H9 (cell line): ENCODE results near the gene HMOX2. TPM values are rescaled to one million over a fixed set of nuclear protein-coding genes. Genes with fewer than 3 reads are reported as not detected.

Experiments used
- DNase-seq: peaks from one replicate; pipeline ENCODE4 v3.0.0-alpha.2; 2017
- H2AFZ ChIP-seq: one replicate; pipeline ENCODE4 v1.6.1; 2013; ENCODE audit warnings: mild to moderate bottlenecking, low read length, control low read depth, moderate library complexity
- H2AK5ac ChIP-seq: 2 replicates; pipeline ENCODE4 v1.6.1; 2013; ENCODE audit warnings: low read length, control low read depth, mixed read lengths; ENCODE audit not compliant: insufficient read length
- H2BK120ac ChIP-seq: one replicate; pipeline ENCODE4 v1.6.1; 2013; ENCODE audit warnings: low read depth, mild to moderate bottlenecking, low read length, control low read depth, inconsistent platforms; ENCODE audit not compliant: poor library complexity, severe bottlenecking
- H2BK12ac ChIP-seq: 2 replicates; pipeline ENCODE4 v1.6.1; 2013; ENCODE audit warnings: low read length, control low read depth, mixed read lengths, low read depth; ENCODE audit not compliant: insufficient read length
- H2BK15ac ChIP-seq: 2 replicates; pipeline ENCODE4 v1.6.1; 2013; ENCODE audit warnings: low read depth, low read length, control low read depth
- H2BK20ac ChIP-seq: one replicate; pipeline ENCODE4 v1.6.1; 2013; ENCODE audit warnings: low read depth, mild to moderate bottlenecking, low read length, control low read depth, inconsistent platforms; ENCODE audit not compliant: poor library complexity, severe bottlenecking
- H2BK5ac ChIP-seq: 2 replicates; pipeline ENCODE4 v1.6.1; 2013; ENCODE audit warnings: low read length, control low read depth, mixed read lengths; ENCODE audit not compliant: insufficient read length
- H3K14ac ChIP-seq: 2 replicates; pipeline ENCODE4 v1.6.1; 2013; ENCODE audit warnings: low read length, control low read depth; ENCODE audit not compliant: insufficient read depth
- H3K18ac ChIP-seq: 2 replicates; pipeline ENCODE4 v1.6.1; 2013; ENCODE audit warnings: low read depth, mild to moderate bottlenecking, mixed read lengths, low read length, control low read depth; ENCODE audit not compliant: insufficient read length
- H3K23ac ChIP-seq: 2 replicates; pipeline ENCODE4 v1.6.1; 2013; ENCODE audit warnings: low read length, control low read depth, mixed read lengths, low read depth; ENCODE audit not compliant: insufficient read length
- H3K23me2 ChIP-seq: 2 replicates; pipeline ENCODE4 v1.6.1; 2013; ENCODE audit warnings: low read depth, mild to moderate bottlenecking, mixed read lengths, low read length, control low read depth; ENCODE audit not compliant: insufficient read length, poor library complexity, severe bottlenecking
- H3K27ac ChIP-seq: 2 replicates; pipeline ENCODE4 v1.5.1; 2013; ENCODE audit warnings: low read length, control low read depth, mixed read lengths, low read depth; ENCODE audit not compliant: insufficient read length
- H3K27me3 ChIP-seq: 2 replicates; pipeline ENCODE4 v1.6.1; 2013; ENCODE audit warnings: low read length, control low read depth, inconsistent platforms; ENCODE audit not compliant: insufficient read depth
- H3K4ac ChIP-seq: 2 replicates; pipeline ENCODE4 v1.6.1; 2013; ENCODE audit warnings: low read depth, mild to moderate bottlenecking, control low read depth, inconsistent platforms, low read length, moderate library complexity
- H3K4me1 ChIP-seq: 2 replicates; pipeline ENCODE4 v1.6.1; 2013; ENCODE audit warnings: low read length, control low read depth, inconsistent platforms; ENCODE audit not compliant: insufficient read depth
- H3K4me2 ChIP-seq: 2 replicates; pipeline ENCODE4 v1.6.1; 2013; ENCODE audit warnings: low read length, control low read depth, mixed read lengths; ENCODE audit not compliant: insufficient read length, insufficient read depth
- H3K56ac ChIP-seq: 2 replicates; pipeline ENCODE4 v1.6.1; 2013; ENCODE audit warnings: low read depth, mild to moderate bottlenecking, mixed read lengths, low read length, control low read depth; ENCODE audit not compliant: insufficient read length
- H3K79me1 ChIP-seq: 2 replicates; pipeline ENCODE4 v1.6.1; 2013; ENCODE audit warnings: low read depth, mild to moderate bottlenecking, moderate library complexity, low read length, control low read depth, inconsistent platforms; ENCODE audit not compliant: insufficient read depth, poor library complexity, severe bottlenecking
- H3K79me2 ChIP-seq: 2 replicates; pipeline ENCODE4 v1.6.1; 2013; ENCODE audit warnings: low read length, control low read depth, inconsistent platforms; ENCODE audit not compliant: insufficient read depth
- H3K9ac ChIP-seq: 2 replicates; pipeline ENCODE4 v1.6.1; 2013; ENCODE audit warnings: low read length, control low read depth, mixed read lengths; ENCODE audit not compliant: insufficient read length; ENCODE audit errors: extremely low read depth
- H3K9me3 ChIP-seq: one replicate; pipeline ENCODE4 v1.6.1; 2013; ENCODE audit warnings: low read depth, low read length, inconsistent platforms; ENCODE audit not compliant: control insufficient read depth
- H3T11ph ChIP-seq: one replicate; pipeline ENCODE4 v1.6.1; 2013; ENCODE audit warnings: mild to moderate bottlenecking, low read length, control low read depth, inconsistent platforms
- H4K20me1 ChIP-seq: one replicate; pipeline ENCODE4 v1.6.1; 2013; ENCODE audit not compliant: control insufficient read depth, insufficient read length, insufficient read depth
- H4K5ac ChIP-seq: 2 replicates; pipeline ENCODE4 v1.6.1; 2013; ENCODE audit warnings: low read depth, mild to moderate bottlenecking, mixed read lengths, low read length, control low read depth; ENCODE audit not compliant: insufficient read length
- H4K8ac ChIP-seq: replicated peaks from 2 replicates; pipeline ENCODE4 v1.6.1; 2013; ENCODE audit warnings: low read length, control low read depth, mixed read lengths, low read depth; ENCODE audit not compliant: insufficient read length
- H4K91ac ChIP-seq: 2 replicates; pipeline ENCODE4 v1.6.1; 2013; ENCODE audit warnings: low read depth, mild to moderate bottlenecking, moderate library complexity, mixed read lengths, low read length, control low read depth; ENCODE audit not compliant: insufficient read length
- H3K27ac Mint-ChIP-seq, 3 experiments: 2 replicates in 2 of 3; 3 replicates in 1 of 3; pipeline ENCODE4 v1.8.0; 2020 to 2021; ENCODE audit warnings: mixed read lengths in 3 of 3, mild to moderate bottlenecking in 1 of 3, moderate library complexity in 1 of 3
- H3K27me3 Mint-ChIP-seq: 2 replicates; pipeline ENCODE4 v1.8.0; 2021; ENCODE audit warnings: low read depth, mild to moderate bottlenecking, moderate library complexity, mixed read lengths
- H3K36me3 Mint-ChIP-seq, 3 experiments: 2 replicates in 2 of 3; 3 replicates in 1 of 3; pipeline ENCODE4 v1.8.0; 2020 to 2021; ENCODE audit warnings: low read depth in 3 of 3, mixed read lengths in 3 of 3; ENCODE audit not compliant: insufficient read depth in 1 of 3
- H3K4me1 Mint-ChIP-seq, 2 experiments: 2 replicates each; pipeline ENCODE4 v1.8.0; 2020; ENCODE audit warnings: mixed read lengths in 2 of 2
- H3K4me3 Mint-ChIP-seq, 2 experiments: 2 replicates in 1 of 2; 3 replicates in 1 of 2; pipeline ENCODE4 v1.8.0; 2020 to 2021; ENCODE audit warnings: mild to moderate bottlenecking in 2 of 2, mixed read lengths in 2 of 2, moderate library complexity in 1 of 2
- H3K9me3 Mint-ChIP-seq, 2 experiments: 2 replicates in 1 of 2; 3 replicates in 1 of 2; pipeline ENCODE4 v1.8.0; 2020; ENCODE audit warnings: mild to moderate bottlenecking in 2 of 2, mixed read lengths in 2 of 2, moderate library complexity in 1 of 2
- WGBS: extraction: QIAGEN DNeasy Blood & Tissue Kit; methylation state at CpG from one replicate; pipeline ENCODE4 v1.1.7; 2013; ENCODE audit warnings: missing lambda C conversion rate, low lambda C conversion rate, mixed read lengths; ENCODE audit not compliant: insufficient read length; ENCODE audit errors: extremely low coverage; 5-methylcytosine and 5-hydroxymethylcytosine counted together
- total RNA-seq: library from RNA; stranded (reverse); gene quantifications from 2 replicates; pipeline ENCODE4 v1.2.1, GENCODE V29; 2021
- TF ChIP-seq, protein P1 (sequence below): fragments of 200-600 bp; sonication (generic); conservative IDR thresholded peaks from 3 replicates; pipeline ENCODE4 v1.8.0; 2021; ENCODE audit warnings: antibody characterized with exemption, mild to moderate bottlenecking

HMOX2 gene
- total RNA-seq, 1 experiment from 2014 or later: 44.4 TPM

- H4K20me1 ChIP-seq: no peaks in the 10 kb centered on the region
- peaks cover 28 to 73% (median 56%) of the 10 kb centered on the region in 3 experiments; a peak in 6 of 7 replicates for H3K36me3 Mint-ChIP-seq
- TF ChIP-seq, protein P1, sequence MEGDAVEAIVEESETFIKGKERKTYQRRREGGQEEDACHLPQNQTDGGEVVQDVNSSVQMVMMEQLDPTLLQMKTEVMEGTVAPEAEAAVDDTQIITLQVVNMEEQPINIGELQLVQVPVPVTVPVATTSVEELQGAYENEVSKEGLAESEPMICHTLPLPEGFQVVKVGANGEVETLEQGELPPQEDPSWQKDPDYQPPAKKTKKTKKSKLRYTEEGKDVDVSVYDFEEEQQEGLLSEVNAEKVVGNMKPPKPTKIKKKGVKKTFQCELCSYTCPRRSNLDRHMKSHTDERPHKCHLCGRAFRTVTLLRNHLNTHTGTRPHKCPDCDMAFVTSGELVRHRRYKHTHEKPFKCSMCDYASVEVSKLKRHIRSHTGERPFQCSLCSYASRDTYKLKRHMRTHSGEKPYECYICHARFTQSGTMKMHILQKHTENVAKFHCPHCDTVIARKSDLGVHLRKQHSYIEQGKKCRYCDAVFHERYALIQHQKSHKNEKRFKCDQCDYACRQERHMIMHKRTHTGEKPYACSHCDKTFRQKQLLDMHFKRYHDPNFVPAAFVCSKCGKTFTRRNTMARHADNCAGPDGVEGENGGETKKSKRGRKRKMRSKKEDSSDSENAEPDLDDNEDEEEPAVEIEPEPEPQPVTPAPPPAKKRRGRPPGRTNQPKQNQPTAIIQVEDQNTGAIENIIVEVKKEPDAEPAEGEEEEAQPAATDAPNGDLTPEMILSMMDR: no peak
- no peak overlapping the region for H2AK5ac ChIP-seq
- H3K14ac ChIP-seq: no peak overlapping the region
- H3K79me2 ChIP-seq: no peaks in the 10 kb centered on the region
- no peaks in the 10 kb centered on the region for H3K79me1 ChIP-seq
- no peaks in the 10 kb centered on the region for H3K23me2 ChIP-seq
- no peaks in the 10 kb centered on the region for H3K27me3 Mint-ChIP-seq
- no peak for DNase-seq
- H3K23ac ChIP-seq: no peak overlapping the region
- no peak overlapping the region for H3K4me2 ChIP-seq
- H2BK20ac ChIP-seq: no peak overlapping the region
- no peak overlapping the region for H4K91ac ChIP-seq
- H3T11ph ChIP-seq: no peak overlapping the region
- no peak overlapping the region for H3K4ac ChIP-seq
- H3K9ac ChIP-seq: no peak overlapping the region
- H4K5ac ChIP-seq: no peak overlapping the region
- no peak overlapping the region for H2BK15ac ChIP-seq
- no peak overlapping the region for H2BK12ac ChIP-seq
- no peak overlapping the region for H3K27ac ChIP-seq
- no peak overlapping the region for H2BK5ac ChIP-seq
- no CpG with 5 or more reads among the region's 8 CpGs for WGBS
- H3K4me1 ChIP-seq: no peaks in the 10 kb centered on the region
- no peak overlapping the region for H2AFZ ChIP-seq
- H3K18ac ChIP-seq: no peak overlapping the region
- no peaks in the 10 kb centered on the region for H3K9me3 Mint-ChIP-seq
- no peak overlapping the region for H4K8ac ChIP-seq
- no peak overlapping the region for H3K4me3 Mint-ChIP-seq
- no peak overlapping the region for H3K56ac ChIP-seq
- no peak overlapping the region; a peak in 1 of 7 replicates for H3K27ac Mint-ChIP-seq
- no peaks in the 10 kb centered on the region for H3K4me1 Mint-ChIP-seq
- no peaks in the 10 kb centered on the region for H3K9me3 ChIP-seq
- H2BK120ac ChIP-seq: no peak overlapping the region
- no peaks in the 10 kb centered on the region for H3K27me3 ChIP-seq
Measured at GRCh38 chr16:4435337-4436067, 40.7 kb upstream of the HMOX2 start.
